WERI-Rb-1 (cell line): ENCODE measurements around the gene CERS3.

Experiments used
- DNase-seq: peaks from one replicate; pipeline ENCODE4 v3.0.0-alpha.2; 2020
- H3K27ac ChIP-seq: fragments of 250-450 bp; sonication (Bioruptor Pico); 2 replicates; pipeline ENCODE4 v1.5.1; 2020; ENCODE audit warnings: mild to moderate bottlenecking, moderate library complexity
- H3K27me3 ChIP-seq: fragments of 250-450 bp; sonication (Bioruptor Pico); 2 replicates; pipeline ENCODE4 v1.5.1; 2021; ENCODE audit warnings: mild to moderate bottlenecking, low read depth, moderate library complexity; ENCODE audit not compliant: insufficient read depth, severe bottlenecking
- H3K36me3 ChIP-seq: fragments of 250-450 bp; sonication (Bioruptor Pico); 2 replicates; pipeline ENCODE4 v1.5.1; 2020; ENCODE audit warnings: mild to moderate bottlenecking, moderate library complexity
- H3K4me3 ChIP-seq: 2 replicates; pipeline ENCODE4 v1.5.1; 2011; ENCODE audit warnings: low read depth, mild to moderate bottlenecking, control low read depth, low read length
- H3K9me3 ChIP-seq: fragments of 250-450 bp; sonication (Bioruptor Pico); 2 replicates; pipeline ENCODE4 v1.5.1; 2021; ENCODE audit warnings: mild to moderate bottlenecking, moderate library complexity; ENCODE audit not compliant: severe bottlenecking
- CTCF ChIP-seq: IDR thresholded peaks from 2 replicates; pipeline ENCODE4 v1.5.1; 2011; ENCODE audit warnings: low read depth, mild to moderate bottlenecking, control low read depth, inconsistent platforms, low read length

The CERS3 gene

GRCh38 chr15:100393008-100393407, 135.7 kb downstream of the CERS3 start:
- no peak overlapping the region for H3K4me3 ChIP-seq
- no peak overlapping the region for H3K27ac ChIP-seq
- no peak for DNase-seq
- no peaks in the 10 kb centered on the region for H3K27me3 ChIP-seq
- H3K9me3 ChIP-seq = peaks cover 2% of the 10 kb centered on the region
- H3K36me3 ChIP-seq = no peaks in the 10 kb centered on the region
- no peak for TF ChIP-seq CTCF

- Histone ChIP-seq H3K4me3 (no peak overlapping the region), H3K27ac (no peak overlapping the region), H3K27me3 (no peaks in the 10 kb centered on the region), H3K9me3 (peaks cover 7% of the 10 kb centered on the region), H3K36me3 (no peaks in the 10 kb centered on the region)
- no peak for DNase-seq
- no peak for TF ChIP-seq CTCF
Measured at GRCh38 chr15:100385300-100386050, 143.3 kb downstream of the CERS3 start.

GRCh38 chr15:100384108-100384410, 144.7 kb downstream of the CERS3 start:
- Histone ChIP-seq H3K27ac (no peak overlapping the region), H3K9me3 (peaks cover 7% of the 10 kb centered on the region), H3K36me3 (no peaks in the 10 kb centered on the region), H3K27me3 (no peaks in the 10 kb centered on the region), H3K4me3 (no peak overlapping the region)
- no peak for TF ChIP-seq CTCF
- no peak for DNase-seq

GRCh38 chr15:100383302-100384107, 145.2 kb downstream of the CERS3 start:
- Histone ChIP-seq H3K9me3 (peaks cover 7% of the 10 kb centered on the region), H3K27ac (no peak overlapping the region), H3K4me3 (no peak overlapping the region), H3K27me3 (no peaks in the 10 kb centered on the region), H3K36me3 (no peaks in the 10 kb centered on the region)
- peak; percentile 53; the same call in 1 of the 2 replicates for TF ChIP-seq CTCF
- peak; percentile 21 for DNase-seq

- no peaks in the 10 kb centered on the region for H3K9me3 ChIP-seq
- H3K36me3 ChIP-seq = no peaks in the 10 kb centered on the region
- H3K27ac ChIP-seq = no peak overlapping the region
- H3K4me3 ChIP-seq = peak overlapping the region; percentile 47
- DNase-seq = peak; percentile 21
- H3K27me3 ChIP-seq = peaks cover 4% of the 10 kb centered on the region
- no peak for TF ChIP-seq CTCF
Measured at GRCh38 chr15:100373942-100374341, 154.8 kb downstream of the CERS3 start.
